Measurements from ENCODE around the gene OTC.
A peak's percentile ranks its signal among the peaks of the same experiment; 100 is the strongest.

The OTC gene

DNA sequence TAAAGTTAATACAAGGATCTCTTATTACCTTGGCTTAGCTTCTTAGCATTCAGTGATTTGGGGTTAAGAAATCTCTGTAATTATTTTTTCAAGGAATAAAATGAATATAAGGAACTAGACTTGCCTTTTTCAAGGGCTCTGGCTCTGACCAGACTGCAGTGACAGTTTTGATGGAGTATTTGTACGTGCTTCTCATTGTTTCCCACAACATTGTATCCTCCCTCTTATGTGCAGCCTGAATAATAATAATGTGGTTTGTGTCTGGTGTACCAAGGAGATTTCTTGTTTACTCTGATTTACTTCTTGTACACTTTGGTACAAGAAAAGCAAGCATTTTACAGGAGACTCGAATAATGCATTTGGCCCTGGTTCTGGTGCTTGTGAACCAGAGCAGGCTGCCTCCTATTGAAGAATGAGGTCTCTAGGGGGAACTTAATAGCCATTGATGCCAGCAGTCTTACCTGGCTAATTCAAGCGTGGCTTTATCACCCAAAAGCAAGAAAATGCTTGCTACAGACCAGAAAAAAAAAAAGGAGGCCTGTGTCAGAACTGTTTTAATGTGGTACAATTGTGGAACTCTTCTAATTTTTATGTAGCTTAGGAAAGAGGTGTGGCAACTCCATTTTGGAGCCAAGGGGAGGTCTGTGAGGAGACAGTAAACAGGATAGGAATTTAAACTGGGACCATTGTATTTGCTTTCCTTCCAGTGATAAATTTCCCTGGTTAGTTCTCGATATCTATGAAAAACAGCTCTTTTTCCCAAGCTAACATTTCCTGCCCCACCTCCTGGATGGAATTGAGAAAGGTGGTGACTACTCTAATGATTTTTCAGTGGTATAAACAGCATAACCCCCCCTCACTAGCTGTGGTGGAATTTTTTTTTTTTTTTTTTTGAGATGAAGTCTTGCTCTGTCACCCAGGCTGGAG, 5.6 kb downstream of the OTC start:
- no peak for DNase-seq

- no peak for DNase-seq
Measured at GRCh38 chrX:38363046-38363445, 10.6 kb downstream of the OTC start.

DNA sequence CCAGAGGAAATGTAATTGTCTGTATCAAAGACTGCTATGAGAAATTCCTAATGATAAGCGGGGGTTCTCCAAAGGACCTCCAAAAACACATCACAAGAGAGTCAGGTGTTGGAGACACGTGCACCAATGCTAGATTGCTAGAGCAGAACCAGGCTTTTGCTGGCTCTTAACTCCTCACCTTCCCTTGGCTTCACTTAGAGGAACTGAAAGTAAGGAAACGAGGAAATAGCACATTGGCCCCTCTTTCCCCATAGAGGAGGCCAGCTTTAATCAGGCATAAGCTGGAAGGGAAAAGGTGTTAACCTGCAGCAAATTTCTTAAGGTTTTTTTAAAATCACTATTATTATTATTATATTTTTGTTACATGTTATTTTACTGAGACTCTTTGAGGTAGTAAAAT, 13.6 kb downstream of the OTC start:
- peak in 1 of 2 experiments; percentile 0 for DNase-seq

DNA sequence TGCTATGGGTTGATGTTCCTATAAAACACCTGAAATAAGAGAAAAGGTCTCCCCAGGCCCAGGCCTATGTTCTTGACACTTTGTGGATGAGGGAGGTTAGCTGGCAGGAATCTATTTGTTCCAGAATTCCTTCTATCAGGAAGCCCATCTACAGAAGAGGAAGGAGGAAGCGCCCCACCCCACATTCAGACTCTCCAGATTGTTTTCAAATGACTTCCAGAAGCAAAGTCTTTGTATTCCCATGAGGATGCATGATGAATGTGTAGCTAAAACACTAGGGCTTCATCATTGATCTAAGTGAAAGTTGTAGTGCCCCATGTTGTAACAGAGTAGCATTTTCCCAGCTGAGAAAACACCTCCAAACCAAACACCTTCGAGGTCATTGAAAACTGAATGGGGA, 16.4 kb downstream of the OTC start:
- no peak for DNase-seq

- no peak for DNase-seq
Measured at GRCh38 chrX:38371641-38372040, 19.2 kb downstream of the OTC start.

- DNase-seq, result no peak
Measured at GRCh38 chrX:38374431-38374830, 22.0 kb downstream of the OTC start.

DNA sequence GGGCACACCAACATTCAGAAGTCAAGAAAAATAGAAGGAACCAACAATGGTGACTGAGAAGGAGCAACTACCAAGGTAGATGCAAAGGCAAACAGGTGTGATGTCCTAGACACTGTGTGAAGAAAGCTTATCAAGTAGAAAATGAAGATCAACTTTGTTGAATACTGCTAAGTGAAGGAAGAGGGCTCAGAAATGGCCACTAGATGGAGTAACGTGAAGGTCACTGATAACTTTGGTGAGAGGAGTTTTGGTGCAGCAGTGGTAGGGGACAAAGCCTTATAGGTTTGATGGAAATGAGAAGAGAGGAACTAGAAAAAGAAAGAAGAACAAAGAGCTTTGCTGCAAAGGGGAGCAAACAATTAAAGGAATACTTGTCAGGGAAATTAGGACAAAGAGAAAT, 23.5 kb downstream of the OTC start:
- peak; percentile 43 to 58 for DNase-seq

DNA sequence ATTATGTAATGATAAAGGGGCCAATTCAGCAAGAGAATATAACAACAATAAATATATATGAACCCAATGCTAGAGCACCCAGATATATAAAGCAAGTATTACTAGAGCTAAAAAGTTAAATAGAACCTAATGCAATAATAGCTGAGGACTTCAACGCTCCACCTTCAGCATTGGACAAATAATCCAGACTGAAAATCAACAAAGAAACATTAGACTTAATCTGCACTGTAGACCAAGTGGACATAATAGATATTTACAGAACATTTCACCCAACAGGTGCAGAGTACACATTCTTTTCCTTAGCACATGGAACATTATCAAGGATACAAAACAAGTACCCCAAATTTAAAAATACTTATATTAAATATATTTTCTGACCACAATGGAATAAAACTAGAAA, 24.3 kb downstream of the OTC start:
- DNase-seq, result no peak

GRCh38 chrX:38379088-38379487, 26.7 kb downstream of the OTC start:
- DNase-seq, result no peak

DNA sequence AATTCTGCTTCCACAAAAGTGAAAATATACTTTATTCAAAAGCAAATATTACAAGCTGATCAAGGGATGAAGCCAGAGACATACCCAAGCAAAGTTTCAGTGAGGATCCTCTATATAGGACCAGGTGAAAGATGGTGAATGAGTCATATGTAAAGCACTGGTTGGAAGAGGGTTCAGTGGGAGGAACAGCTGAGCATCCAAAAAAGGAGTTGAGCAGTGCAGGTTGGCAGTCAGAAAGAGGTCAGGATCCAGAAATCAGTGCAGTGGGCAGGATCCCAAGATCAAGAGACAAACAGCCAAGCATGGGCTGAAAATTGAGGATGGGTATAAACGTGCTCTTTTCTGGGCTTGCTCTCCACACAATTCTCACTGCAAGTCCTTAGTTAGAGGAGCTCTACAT, 30.3 kb downstream of the OTC start:
- DNase-seq, result no peak

- DNase-seq, result no peak
Measured at GRCh38 chrX:38400389-38400910, 48.0 kb downstream of the OTC start.

DNA sequence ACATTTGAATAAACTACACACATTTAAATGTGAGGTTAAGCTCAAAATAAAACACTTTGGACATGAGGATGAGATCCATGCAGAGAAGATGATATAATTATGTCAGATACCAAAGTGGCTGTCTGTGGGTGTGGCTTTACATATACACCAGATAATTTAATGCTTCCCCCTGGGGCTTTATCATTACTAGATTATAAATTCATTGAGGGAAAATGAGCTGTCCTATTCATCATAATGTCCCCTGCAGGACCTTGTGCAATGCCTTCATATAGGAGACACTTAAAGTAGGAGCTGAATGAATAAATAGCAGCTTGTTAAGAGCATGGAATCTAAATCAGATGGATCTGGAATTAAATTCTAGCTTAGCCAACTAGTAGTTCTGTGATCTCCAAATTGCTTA, 49.7 kb downstream of the OTC start:
- DNase-seq, result no peak

- no peak for DNase-seq
Measured at GRCh38 chrX:38403834-38404233, 51.4 kb downstream of the OTC start.

DNA sequence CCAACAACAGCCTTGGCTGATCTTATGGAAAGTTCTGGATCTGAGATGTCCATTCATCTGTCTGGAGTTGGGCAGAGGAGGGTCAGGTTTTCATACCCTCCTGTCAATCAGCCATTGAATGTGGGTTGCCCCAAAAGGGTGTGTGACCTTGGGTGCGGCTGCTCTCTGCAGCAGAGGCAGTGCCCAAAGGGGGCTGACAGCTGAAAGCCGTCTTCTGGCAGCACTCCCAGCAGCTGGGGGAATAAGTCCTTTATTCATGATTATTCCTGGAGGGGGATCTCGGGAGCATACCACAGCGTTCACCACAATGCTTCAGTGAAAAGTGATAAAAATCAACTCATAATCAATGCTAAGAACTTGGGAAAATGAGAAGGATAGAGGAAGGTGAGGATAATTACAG, 54.7 kb downstream of the OTC start:
- no peak for DNase-seq

GRCh38 chrX:38409289-38409688, 56.9 kb downstream of the OTC start:
- DNase-seq, result no peak

DNA sequence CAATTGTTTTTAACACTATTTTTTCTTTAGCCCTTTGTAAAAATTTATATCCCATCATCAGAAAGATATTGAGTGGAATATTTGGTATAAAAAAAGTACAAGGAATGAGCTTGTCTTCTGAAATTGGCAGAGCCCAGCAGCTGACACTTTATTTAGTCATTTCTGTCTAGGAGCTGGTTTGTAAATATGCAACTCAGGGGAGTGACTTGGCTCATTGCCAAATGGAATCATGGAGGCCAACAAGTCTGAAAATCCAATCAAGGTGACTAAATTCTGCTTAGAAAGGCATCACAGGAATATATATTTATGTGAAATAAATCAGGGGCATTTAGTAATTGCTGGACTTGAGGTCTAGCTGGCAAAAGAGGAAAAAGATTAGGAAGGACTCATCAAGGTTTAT, 74.4 kb downstream of the OTC start:
- DNase-seq, result peak in 1 of 2 experiments; percentile 23

- no peak for DNase-seq
Measured at GRCh38 chrX:38431525-38431924, 79.1 kb downstream of the OTC start.

DNA sequence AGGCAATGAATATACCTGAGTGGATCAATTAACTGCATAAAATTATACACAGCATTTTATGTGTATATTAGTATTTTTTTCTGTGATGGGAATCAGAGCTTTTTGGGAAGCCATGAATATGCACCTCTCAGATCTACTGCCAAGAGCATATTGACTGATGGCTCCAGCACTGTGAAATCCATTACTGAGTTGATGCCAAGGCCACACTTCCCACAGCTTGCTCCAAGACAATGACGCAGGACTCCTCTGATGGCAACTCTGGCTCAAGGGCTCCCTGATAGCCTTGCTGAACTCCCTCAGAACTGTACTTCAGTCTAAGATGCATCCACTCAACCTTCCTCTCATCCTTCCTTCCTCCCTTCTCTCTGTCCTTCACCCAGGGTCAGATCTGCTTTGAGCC, 82.7 kb downstream of the OTC start:
- DNase-seq, result no peak

DNA sequence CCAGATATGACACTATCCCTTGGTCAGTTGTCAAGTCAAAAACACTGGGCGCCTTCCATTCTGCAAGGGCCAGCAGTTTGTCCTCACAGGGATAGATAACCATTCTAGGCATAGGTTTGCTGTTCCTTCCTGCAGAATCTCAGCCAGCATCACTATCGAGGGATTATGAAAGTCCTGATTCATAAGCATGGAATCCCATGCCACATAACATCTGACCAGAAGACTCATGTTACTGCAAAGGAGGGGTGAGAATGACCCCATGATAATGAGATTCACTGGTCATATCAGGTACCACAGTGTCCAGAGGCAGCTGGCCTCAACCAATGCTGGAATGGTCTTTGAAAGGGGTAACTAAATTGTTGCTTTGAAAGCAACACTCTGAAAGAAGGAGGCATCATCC, 84.7 kb downstream of the OTC start:
- DNase-seq, result no peak

DNA sequence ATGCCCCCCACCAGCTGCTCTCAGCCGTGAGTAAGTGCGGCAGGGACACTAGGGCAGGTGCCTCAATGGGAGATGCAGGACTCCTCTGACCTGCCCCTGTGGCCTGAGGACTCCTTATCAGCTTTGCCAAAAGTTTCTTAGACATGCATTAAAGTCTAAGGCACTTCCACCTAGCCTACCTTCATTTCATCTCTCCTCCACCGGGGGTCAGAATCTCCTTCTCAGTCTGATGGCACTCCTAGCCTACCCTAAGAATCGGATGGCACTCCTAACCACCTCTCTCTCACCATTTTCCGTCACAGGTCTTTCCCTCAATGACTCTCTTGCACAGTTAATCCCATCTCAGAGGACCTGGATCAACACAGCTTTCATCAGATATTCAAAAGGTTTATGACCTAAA, 85.9 kb downstream of the OTC start:
- DNase-seq, result peak in 1 of 2 experiments; percentile 0

GRCh38 chrX:38452603-38453002, 100.2 kb downstream of the OTC start:
- no peak for DNase-seq

DNA sequence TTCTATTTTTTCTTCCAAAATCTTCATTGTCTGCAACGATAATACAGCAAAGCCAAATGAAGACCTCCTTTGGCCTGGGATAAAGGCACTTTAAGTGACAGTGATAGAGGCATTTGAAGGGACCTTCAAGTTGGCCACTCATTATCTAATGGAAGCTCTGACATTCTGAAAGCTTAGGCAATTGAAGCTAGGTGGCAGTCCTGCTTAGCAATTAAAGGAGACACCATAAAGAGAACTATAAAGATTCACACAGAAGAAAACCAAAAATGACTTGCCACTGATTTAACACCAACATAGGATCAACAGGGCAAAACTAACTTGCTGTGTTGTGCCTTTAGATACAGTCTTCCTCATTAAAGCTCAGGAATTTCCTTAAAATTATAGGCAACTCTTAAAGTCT, 105.7 kb downstream of the OTC start:
- peak; percentile 22 to 26 for DNase-seq

DNA sequence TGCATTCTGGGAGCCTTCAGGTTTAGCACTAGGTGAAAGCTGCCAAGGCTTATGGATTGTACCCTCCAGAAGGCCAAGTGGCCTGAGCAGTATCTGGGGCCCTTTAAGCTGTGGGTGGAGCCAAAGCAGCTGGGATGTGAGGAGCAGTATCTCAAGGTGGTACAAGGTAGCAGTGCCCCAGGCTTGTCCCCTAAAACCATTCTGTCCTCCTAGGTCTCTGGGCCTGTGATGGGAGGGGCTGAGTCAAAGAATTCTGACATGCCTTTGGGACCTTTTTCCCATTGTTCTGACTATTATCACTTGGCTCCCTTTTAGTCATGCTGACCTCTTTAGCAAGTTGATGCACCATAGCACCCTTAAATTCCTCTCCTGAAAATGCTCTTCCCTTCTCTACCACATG, 109.9 kb downstream of the OTC start:
- DNase-seq, result no peak

DNA sequence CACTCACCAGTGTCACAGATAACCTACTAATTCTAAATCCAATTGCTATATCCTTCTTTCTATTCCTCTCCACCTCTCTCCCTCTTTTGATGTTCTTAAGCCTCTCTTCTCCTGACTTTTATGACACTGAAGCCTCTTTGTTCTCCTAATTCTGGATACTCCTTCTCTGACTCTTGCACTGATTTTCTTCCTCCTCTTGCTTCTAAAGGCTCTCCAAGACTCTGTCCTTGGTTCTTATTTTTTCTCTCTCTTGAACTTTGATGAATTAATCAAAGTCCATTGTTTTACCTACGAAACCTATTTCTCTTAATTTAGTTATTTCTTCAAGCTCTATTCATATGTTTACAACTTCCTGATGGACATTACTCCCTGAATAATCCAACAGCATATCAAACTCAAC, 113.3 kb downstream of the OTC start:
- no peak for DNase-seq
